ENCODE data around the gene ETS1.

The ETS1 gene

DNA sequence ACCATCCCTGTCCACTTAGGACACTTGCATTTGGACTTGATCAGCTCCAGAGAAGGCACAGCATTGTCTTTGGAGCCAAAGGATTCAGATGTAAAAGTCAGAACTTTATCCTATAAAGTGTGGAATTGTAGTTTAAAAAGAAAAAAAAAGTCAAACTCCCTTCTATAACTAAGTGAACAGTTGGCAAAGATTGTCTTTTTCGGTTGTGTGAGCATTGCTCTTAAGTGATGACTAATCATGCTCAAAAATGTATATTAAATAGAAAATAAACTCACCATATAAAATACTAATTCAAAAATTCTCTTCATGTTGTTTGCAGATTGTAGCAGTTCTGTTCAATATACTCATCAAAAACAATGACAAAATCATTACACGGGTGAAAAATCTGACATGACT lies 93.8 kb downstream of the ETS1 start:
- H3K27me3 ChIP-seq (ENCODE audit: insufficient read depth, low read depth, severe bottlenecking) = no peaks in the 10 kb centered on the region
- H3K36me3 ChIP-seq = no peaks in the 10 kb centered on the region
- TF ChIP-seq CTCF (IDR thresholded peaks at IDR 0.05; ENCODE audit: low read depth, low read length) = no peak
- no peaks in the 10 kb centered on the region for H3K9me3 ChIP-seq (ENCODE audit: severe bottlenecking)
- H3K4me3 ChIP-seq (ENCODE audit: low read depth, low read length) = no peak overlapping the region
- no peak overlapping the region for H3K27ac ChIP-seq
- DNase-seq = no peak

DNA sequence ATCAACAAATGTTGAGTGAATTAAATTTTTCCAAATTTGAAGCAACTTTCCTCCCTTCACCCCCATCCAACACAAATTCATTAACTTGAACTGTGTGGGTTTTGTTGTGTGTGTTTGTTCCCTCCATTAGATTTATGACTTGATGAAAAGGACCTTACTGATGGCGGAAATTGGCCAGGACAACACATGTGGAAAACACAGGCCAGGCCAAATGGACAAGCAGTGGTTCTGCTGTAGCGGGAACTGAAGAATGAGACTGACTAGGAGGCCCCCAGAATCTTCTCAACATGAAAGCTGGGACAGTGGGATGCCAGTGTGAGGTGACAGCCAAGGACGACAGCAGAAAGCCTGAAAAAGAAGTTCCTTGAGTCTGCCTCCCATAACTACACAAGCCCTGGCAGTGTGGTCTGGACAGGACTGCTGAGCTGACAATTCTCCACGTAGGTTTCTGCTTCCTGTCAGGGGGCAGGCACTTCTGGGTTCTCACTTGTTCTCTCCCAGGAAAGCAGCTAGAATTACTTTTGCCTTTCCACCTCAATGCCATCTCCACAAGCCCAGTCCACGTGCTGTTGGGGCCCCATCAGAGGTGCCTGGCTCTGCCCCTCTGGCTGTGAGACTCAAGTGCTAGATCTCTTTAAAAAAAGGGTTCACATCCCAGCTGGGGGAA lies 94.3 kb downstream of the ETS1 start:
- no peak for TF ChIP-seq CTCF (IDR thresholded peaks at IDR 0.05; ENCODE audit: low read depth, low read length)
- no peak overlapping the region for H3K4me3 ChIP-seq (ENCODE audit: low read depth, low read length)
- H3K27me3 ChIP-seq (ENCODE audit: insufficient read depth, low read depth, severe bottlenecking) = no peaks in the 10 kb centered on the region
- H3K27ac ChIP-seq = no peak overlapping the region
- no peaks in the 10 kb centered on the region for H3K9me3 ChIP-seq (ENCODE audit: severe bottlenecking)
- H3K36me3 ChIP-seq = no peaks in the 10 kb centered on the region
- DNase-seq = no peak

GRCh38 chr11:128492461-128492860 lies 94.9 kb downstream of the ETS1 start:
- no peak for TF ChIP-seq CTCF (IDR thresholded peaks at IDR 0.05; ENCODE audit: low read depth, low read length)
- no peaks in the 10 kb centered on the region for H3K27me3 ChIP-seq (ENCODE audit: insufficient read depth, low read depth, severe bottlenecking)
- DNase-seq = no peak
- no peaks in the 10 kb centered on the region for H3K36me3 ChIP-seq
- no peak overlapping the region for H3K4me3 ChIP-seq (ENCODE audit: low read depth, low read length)
- no peak overlapping the region for H3K27ac ChIP-seq
- H3K9me3 ChIP-seq (ENCODE audit: severe bottlenecking) = no peaks in the 10 kb centered on the region

DNA sequence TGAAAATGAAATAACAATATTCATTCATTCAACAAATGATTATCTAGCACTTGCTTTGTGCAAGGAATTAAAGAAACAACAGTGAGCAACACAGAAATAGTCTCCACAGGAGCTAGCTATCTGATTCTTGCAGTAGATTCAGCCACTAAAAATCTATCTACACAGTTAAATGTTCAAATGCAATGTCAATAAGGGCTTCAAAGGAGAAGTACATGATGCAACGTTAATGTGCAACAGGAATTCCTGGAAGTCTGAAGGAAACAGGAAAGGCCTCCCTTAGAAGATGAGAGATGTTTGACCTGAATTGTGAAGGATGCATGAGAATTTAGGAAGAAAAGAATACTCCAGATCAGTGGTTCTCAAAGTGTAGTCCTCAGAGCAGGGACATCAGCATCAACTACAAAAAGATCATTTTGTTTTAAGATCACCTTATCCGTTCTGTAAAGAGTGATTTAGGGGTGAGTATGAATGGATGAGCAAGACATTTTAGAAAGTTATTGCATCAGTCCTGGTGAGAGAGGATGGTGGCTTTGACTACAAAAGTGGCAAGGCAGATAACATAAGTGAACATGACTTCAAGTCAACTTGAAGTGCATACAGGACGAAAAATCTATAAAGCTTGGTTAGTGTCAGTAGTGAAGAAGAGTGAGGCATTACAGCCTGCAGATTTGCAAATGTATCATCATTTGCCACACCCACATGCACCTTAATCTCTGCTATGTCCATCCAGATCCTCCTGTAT lies 96.0 kb downstream of the ETS1 start:
- Histone ChIP-seq H3K4me3 (ENCODE audit: low read depth, low read length) (no peak overlapping the region), H3K36me3 (no peaks in the 10 kb centered on the region), H3K27ac (no peak overlapping the region), H3K27me3 (ENCODE audit: insufficient read depth, low read depth, severe bottlenecking) (no peaks in the 10 kb centered on the region), H3K9me3 (ENCODE audit: severe bottlenecking) (no peaks in the 10 kb centered on the region)
- no peak for DNase-seq
- no peak for TF ChIP-seq CTCF (IDR thresholded peaks at IDR 0.05; ENCODE audit: low read depth, low read length)

DNA sequence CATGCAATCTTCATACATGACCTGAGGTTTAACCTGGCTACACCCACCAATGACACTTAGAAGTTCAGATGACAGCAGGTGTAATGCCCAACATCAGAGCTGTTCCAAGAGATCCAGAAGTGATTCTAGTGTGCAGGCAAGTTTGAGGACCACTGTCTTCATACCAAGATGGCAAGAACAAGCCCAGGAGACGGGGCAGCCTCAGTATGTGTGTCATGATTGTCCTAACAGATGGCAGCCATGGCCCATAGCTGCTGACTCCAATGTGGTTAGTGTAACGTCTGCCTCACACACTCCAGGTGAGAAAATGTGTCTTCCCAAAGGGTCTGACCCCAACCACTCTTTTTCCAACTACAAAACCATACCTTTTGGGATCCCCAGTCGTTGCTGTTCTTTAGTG lies 97.3 kb downstream of the ETS1 start:
- Histone ChIP-seq H3K9me3 (ENCODE audit: severe bottlenecking) (no peaks in the 10 kb centered on the region), H3K27me3 (ENCODE audit: insufficient read depth, low read depth, severe bottlenecking) (no peaks in the 10 kb centered on the region), H3K4me3 (ENCODE audit: low read depth, low read length) (no peak overlapping the region), H3K27ac (no peak overlapping the region), H3K36me3 (peaks cover 2% of the 10 kb centered on the region)
- no peak for DNase-seq
- no peak for TF ChIP-seq CTCF (IDR thresholded peaks at IDR 0.05; ENCODE audit: low read depth, low read length)

Measured in WERI-Rb-1 (cell line).